ENCODE measurements around the gene IGSF3. TPM values are rescaled to one million over a fixed set of nuclear protein-coding genes. Genes with fewer than 3 reads are reported as not detected.
"Not testable (repeated sequence)": the region's sequence is repeated elsewhere in the genome, so short reads cannot be mapped to it uniquely, and the experiment has no call there.

The IGSF3 gene
- total RNA-seq, 1 donor from 2014 or later, result 15.8 TPM

- H3K9me3 ChIP-seq; H3K4me3 ChIP-seq; H3K36me3 ChIP-seq; intact Hi-C loops (cut with DNase I); DNase-seq; H3K27ac ChIP-seq; H3K4me1 ChIP-seq; H3K27me3 ChIP-seq (ENCODE audit: low read depth): not testable (repeated sequence)
- TF ChIP-seq CTCF (IDR thresholded peaks at IDR 0.05), result peak; percentile 54
- ATAC-seq, result peak; percentile 67 to 73
These were observed 71.4 kb downstream of the IGSF3 start for GRCh38 chr1:116595946-116596741.

- ATAC-seq; H3K36me3 ChIP-seq; intact Hi-C loops (cut with DNase I); DNase-seq; H3K27me3 ChIP-seq (ENCODE audit: low read depth); H3K27ac ChIP-seq; H3K4me1 ChIP-seq; H3K9me3 ChIP-seq; H3K4me3 ChIP-seq: not testable (repeated sequence)
These were observed 72.3 kb downstream of the IGSF3 start for GRCh38 chr1:116595065-116595840.

- H3K27ac ChIP-seq; ATAC-seq; H3K36me3 ChIP-seq; intact Hi-C loops (cut with DNase I); DNase-seq; H3K27me3 ChIP-seq (ENCODE audit: low read depth); H3K4me3 ChIP-seq; H3K4me1 ChIP-seq; H3K9me3 ChIP-seq: not testable (repeated sequence)
These were observed 73.6 kb downstream of the IGSF3 start for GRCh38 chr1:116593977-116594376.

GRCh38 chr1:116593401-116593800 is 74.1 kb downstream of the IGSF3 start:
- H3K4me1 ChIP-seq; H3K4me3 ChIP-seq; H3K27ac ChIP-seq; H3K27me3 ChIP-seq (ENCODE audit: low read depth); H3K9me3 ChIP-seq; ATAC-seq; intact Hi-C loops (cut with DNase I); DNase-seq; H3K36me3 ChIP-seq: not testable (repeated sequence)

- H3K36me3 ChIP-seq; H3K4me1 ChIP-seq; H3K27ac ChIP-seq; H3K4me3 ChIP-seq; ATAC-seq; DNase-seq; intact Hi-C loops (cut with DNase I); H3K27me3 ChIP-seq (ENCODE audit: low read depth); H3K9me3 ChIP-seq: not testable (repeated sequence)
These were observed 75.5 kb downstream of the IGSF3 start for GRCh38 chr1:116591951-116592605.

GRCh38 chr1:116591006-116591950 is 76.3 kb downstream of the IGSF3 start:
- H3K27me3 ChIP-seq (ENCODE audit: low read depth); H3K36me3 ChIP-seq; DNase-seq; intact Hi-C loops (cut with DNase I); H3K4me1 ChIP-seq; ATAC-seq; H3K9me3 ChIP-seq; H3K4me3 ChIP-seq; H3K27ac ChIP-seq: not testable (repeated sequence)

- H3K27ac ChIP-seq; H3K9me3 ChIP-seq; H3K36me3 ChIP-seq; H3K4me1 ChIP-seq; H3K27me3 ChIP-seq (ENCODE audit: low read depth); DNase-seq; ATAC-seq; H3K4me3 ChIP-seq; intact Hi-C loops (cut with DNase I): not testable (repeated sequence)
These were observed 77.1 kb downstream of the IGSF3 start for GRCh38 chr1:116590359-116591005.

GRCh38 chr1:116589101-116589735 is 78.3 kb downstream of the IGSF3 start:
- intact Hi-C loops (cut with DNase I); H3K27me3 ChIP-seq (ENCODE audit: low read depth); H3K27ac ChIP-seq; H3K9me3 ChIP-seq; H3K4me1 ChIP-seq; H3K36me3 ChIP-seq; H3K4me3 ChIP-seq; DNase-seq: not testable (repeated sequence)
- peak in 1 of 2 donors; percentile 26 for ATAC-seq
